Ascending aorta (tissue), 2 donors: ENCODE measurements around the gene PPP1R1B. TPM values are rescaled to one million over a fixed set of nuclear protein-coding genes. Genes with fewer than 3 reads are reported as not detected.

Experiments used
- DNase-seq, 2 donors: peaks; one replicate each; pipeline ENCODE4 v3.0.0-alpha.2; 2019; ENCODE audit warnings: low spot score in 2 of 2
- H3K27ac ChIP-seq, 2 donors: fragments of 200-600 bp; sonication (generic); one replicate each; pipeline ENCODE4 v1.5.1; 2016 to 2017; ENCODE audit warnings: mild to moderate bottlenecking in 1 of 2
- H3K27me3 ChIP-seq: fragments of 200-600 bp; sonication (generic); one replicate; pipeline ENCODE4 v1.5.1; 2017
- H3K36me3 ChIP-seq, 2 donors: fragments of 200-600 bp; sonication (generic); one replicate each; pipeline ENCODE4 v1.5.1; 2016
- H3K4me1 ChIP-seq, 2 donors: fragments of 200-600 bp; sonication (generic); one replicate each; pipeline ENCODE4 v1.5.1; 2016 to 2017; ENCODE audit warnings: mild to moderate bottlenecking in 1 of 2
- H3K4me3 ChIP-seq, 2 donors: fragments of 200-600 bp; sonication (generic); one replicate each; pipeline ENCODE4 v1.5.1; 2016 to 2017; ENCODE audit warnings: mild to moderate bottlenecking in 1 of 2
- H3K9me3 ChIP-seq, 2 donors: fragments of 200-600 bp; sonication (generic); one replicate each; pipeline ENCODE4 v1.5.1; 2016
- CTCF ChIP-seq, 3 experiments: fragments of 200-600 bp in 2 of 3; fragments of 450-650 bp in 1 of 3; sonication (generic) in 2 of 3; IDR thresholded peaks; one replicate each; pipeline ENCODE4 v1.5.1; 2016 to 2019; ENCODE audit warnings: antibody characterized with exemption in 3 of 3, mild to moderate bottlenecking in 1 of 3, moderate library complexity in 1 of 3
- intact Hi-C: fragments of 100-400 bp; cut with DNase I; formaldehyde crosslinking; loops from one replicate; pipeline ENCODE4 v1.15.1; 2023
- total RNA-seq: library from RNA; depleted of rRNA; stranded (reverse); fragments of >200 nt; gene quantifications from one replicate; pipeline ENCODE4 v1.1.0, GENCODE V29; 2016

Gene PPP1R1B
- total RNA-seq, 1 donor from 2014 or later: 2.4 TPM

- Histone ChIP-seq H3K27me3 (no peaks in the 10 kb centered on the region), H3K36me3 (peaks cover 13 to 21% of the 10 kb centered on the region in 2 donors), H3K9me3 (no peaks in the 10 kb centered on the region), H3K27ac (peak overlapping the region; percentile 68 to 74), H3K4me1 (peaks cover 25 to 58% of the 10 kb centered on the region in 2 donors), H3K4me3 (no peak overlapping the region)
- intact Hi-C loops: no loop called here
- DNase-seq: no peak
- TF ChIP-seq CTCF (IDR thresholded peaks at IDR 0.05): no peak
These were observed 37.2 kb downstream of the PPP1R1B start for GRCh38 chr17:39663688-39664580.

- peaks cover 5 to 12% of the 10 kb centered on the region in 2 donors for H3K36me3 ChIP-seq
- no peaks in the 10 kb centered on the region for H3K27me3 ChIP-seq
- no peak for TF ChIP-seq CTCF (IDR thresholded peaks at IDR 0.05)
- H3K4me1 ChIP-seq: peaks cover 25 to 58% of the 10 kb centered on the region in 2 donors
- peak within 1 kb of the TSS in 1 of 2 donors; percentile 4 for H3K4me3 ChIP-seq
- DNase-seq: no peak
- intact Hi-C loops: loop anchor here (5.0 kb wide), 1 partner anchor 67 kb away; the partner anchor contains the start of gene MIEN1
- peak within 1 kb of the TSS; percentile 68 to 74 for H3K27ac ChIP-seq
- no peaks in the 10 kb centered on the region for H3K9me3 ChIP-seq
These were observed 38.1 kb downstream of the PPP1R1B start, which contains the start of gene TCAP for GRCh38 chr17:39664581-39665561. TSS of gene TCAP (plus strand) at chr17:39665349. CDS start at chr17:39665360, 11 bp downstream.

- peaks cover 25 to 58% of the 10 kb centered on the region in 2 donors for H3K4me1 ChIP-seq
- H3K9me3 ChIP-seq: no peaks in the 10 kb centered on the region
- no peaks in the 10 kb centered on the region for H3K27me3 ChIP-seq
- peak in 2 of 3 experiments; percentile 8 to 16 for TF ChIP-seq CTCF (IDR thresholded peaks at IDR 0.05)
- peak overlapping the region in 1 of 2 donors; percentile 4 for H3K4me3 ChIP-seq
- peak overlapping the region; percentile 68 to 74 for H3K27ac ChIP-seq
- H3K36me3 ChIP-seq: peaks cover 0 to 6% of the 10 kb centered on the region in 2 donors
- intact Hi-C loops: loop anchor here (2.0 to 5.0 kb wide), 2 partner anchors 31 to 67 kb away; partner anchors contain the start of gene MIEN1
- DNase-seq: no peak
These were observed 39.0 kb downstream of the PPP1R1B start for GRCh38 chr17:39665642-39666224.

GRCh38 chr17:39666231-39666600, 39.5 kb downstream of the PPP1R1B start:
- intact Hi-C loops: loop anchor here (2.0 to 5.0 kb wide), 2 partner anchors 31 to 66 kb away; partner anchors contain the start of gene MIEN1
- Histone ChIP-seq H3K36me3 (peaks cover 0 to under 1% of the 10 kb centered on the region in 2 donors), H3K4me1 (peaks cover 25 to 58% of the 10 kb centered on the region in 2 donors), H3K27me3 (no peaks in the 10 kb centered on the region), H3K27ac (peak overlapping the region; percentile 68 to 74), H3K4me3 (no peak overlapping the region), H3K9me3 (no peaks in the 10 kb centered on the region)
- no peak for TF ChIP-seq CTCF (IDR thresholded peaks at IDR 0.05)
- no peak for DNase-seq
